Caco-2 (cell line): ENCODE results near the gene GPR107. TPM values are rescaled to one million over a fixed set of nuclear protein-coding genes. Genes with fewer than 3 reads are reported as not detected.
A peak's percentile ranks its signal among the peaks of the same experiment; 100 is the strongest.
"Not testable (repeated sequence)": the region's sequence is repeated elsewhere in the genome, so short reads cannot be mapped to it uniquely, and the experiment has no call there.

ENCODE experiments used
- Bru-seq: library from RNA; stranded (reverse); fragments of 400-500 nt; gene quantifications from one replicate; lab custom pipeline; 2021; lab: Mats Ljungman, UMichigan
- BruChase-seq, 2 experiments: library from RNA; stranded (reverse); fragments of 400-500 nt; gene quantifications; one replicate each; lab custom pipeline; 2021; lab: Mats Ljungman, UMichigan
- BruUV-seq: library from RNA; stranded (reverse); fragments of 400-500 nt; replicated peaks from 2 replicates; lab custom pipeline; 2021; lab: Mats Ljungman, UMichigan
- CTCF ChIA-PET: fragments of 300-600 bp; sonication (Branson Sonifier 250); formaldehyde crosslinking; loops from one replicate; lab custom pipeline; 2022; ENCODE audit warnings: antibody characterized with exemption; lab: Charles Lee
- POLR2A ChIA-PET: fragments of 300-600 bp; sonication (Branson Sonifier 250); formaldehyde crosslinking; loops from one replicate; lab custom pipeline; 2022; ENCODE audit warnings: antibody characterized with exemption; lab: Charles Lee
- DNase-seq, 2 experiments: peaks; one replicate each; pipeline versions ENCODE4 v3.0.0 to v3.0.0-alpha.2; 2020 to 2022
- H3K27me3 ChIP-seq: replicated peaks from 2 replicates; pipeline ENCODE4 v1.6.0; 2011; ENCODE audit warnings: low read length; ENCODE audit not compliant: control insufficient read depth, insufficient read depth
- H3K36me3 ChIP-seq: 2 replicates; pipeline ENCODE4 v1.5.1; 2011; ENCODE audit warnings: low read length; ENCODE audit not compliant: control insufficient read depth, insufficient read depth
- H3K4me1 ChIP-seq: fragments of 250-450 bp; sonication (Bioruptor Pico); 2 replicates; pipeline ENCODE4 v1.5.1; 2020; ENCODE audit warnings: mild to moderate bottlenecking
- H3K4me3 ChIP-seq: 2 replicates; pipeline ENCODE4 v1.5.1; 2011; ENCODE audit warnings: low read depth, mild to moderate bottlenecking, control low read depth, low read length
- H3K9me3 ChIP-seq: fragments of 250-450 bp; sonication (Bioruptor Pico); 2 replicates; pipeline ENCODE4 v1.5.1; 2020; ENCODE audit warnings: mild to moderate bottlenecking, moderate library complexity
- H3K27ac Mint-ChIP-seq: one replicate; pipeline ENCODE4 v1.8.0; 2022; ENCODE audit warnings: mixed read lengths; ENCODE audit not compliant: unreplicated experiment
- H3K27me3 Mint-ChIP-seq: one replicate; pipeline ENCODE4 v1.8.0; 2022; ENCODE audit warnings: mixed read lengths; ENCODE audit not compliant: insufficient read depth, unreplicated experiment
- H3K36me3 Mint-ChIP-seq: one replicate; pipeline ENCODE4 v1.8.0; 2022; ENCODE audit warnings: mild to moderate bottlenecking, mixed read lengths; ENCODE audit not compliant: insufficient read depth, unreplicated experiment
- H3K4me1 Mint-ChIP-seq: one replicate; pipeline ENCODE4 v1.8.0; 2022; ENCODE audit warnings: low read depth, mixed read lengths; ENCODE audit not compliant: unreplicated experiment
- H3K4me3 Mint-ChIP-seq: one replicate; pipeline ENCODE4 v1.8.0; 2022; ENCODE audit warnings: mild to moderate bottlenecking, moderate library complexity, mixed read lengths; ENCODE audit not compliant: unreplicated experiment
- H3K9me3 Mint-ChIP-seq: one replicate; pipeline ENCODE4 v1.8.0; 2022; ENCODE audit warnings: mixed read lengths; ENCODE audit not compliant: unreplicated experiment
- CTCF ChIP-seq, 2 experiments: fragments of 200-600 bp in 1 of 2; IDR thresholded peaks; 1 replicate in 1 of 2; 2 replicates in 1 of 2; pipeline versions ENCODE4 v1.5.1 to v1.8.0; 2011 to 2022; ENCODE audit warnings: antibody characterized with exemption in 1 of 2, control low read depth in 1 of 2, inconsistent platforms in 1 of 2, low read depth in 1 of 2, low read length in 1 of 2, mild to moderate bottlenecking in 1 of 2, moderate library complexity in 1 of 2; ENCODE audit not compliant: insufficient read depth in 1 of 2, severe bottlenecking in 1 of 2, unreplicated experiment in 1 of 2
- intact Hi-C: fragments of 100-400 bp; cut with micrococcal nuclease; formaldehyde crosslinking; loops from one replicate; pipeline ENCODE4 v1.10.0; 2022; ENCODE audit not compliant: unreplicated experiment
- long read RNA-seq: library from polyadenylated mRNA; stranded (forward); transcript quantifications from one replicate; pipeline ENCODE4 v2.0.0, GENCODE V29; 2022
- total RNA-seq: library from RNA; stranded (reverse); gene quantifications from 2 replicates; pipeline ENCODE4 v1.2.3, GENCODE V29; 2022

The GPR107 gene
- total RNA-seq = 49.8 and 53.1 TPM in 2 replicates
- percentile 73 among the genes with signal in this experiment for Bru-seq, nascent RNA
- percentile 79 among the genes with signal in this experiment for BruChase-seq, experiment 1, labeled RNA remaining after a 2-hour chase
- BruChase-seq, experiment 2, labeled RNA remaining after a 6-hour chase = percentile 89 among the genes with signal in this experiment
- long read RNA-seq, full-length matches to known transcripts = 7 of 31 reads
- long read RNA-seq, partial matches to known transcripts = 3 of 31 reads
- long read RNA-seq, other reads (novel, unspliced or antisense) = 21 of 31 reads

- H3K4me1 Mint-ChIP-seq = no peaks in the 10 kb centered on the region
- no peaks in the 10 kb centered on the region for H3K27me3 Mint-ChIP-seq
- peak within 1 kb of the TSS; percentile 96 for H3K27ac Mint-ChIP-seq
- no peaks in the 10 kb centered on the region for H3K27me3 ChIP-seq
- TF ChIP-seq CTCF (IDR thresholded peaks at IDR 0.05; ENCODE audit: insufficient read depth in 1 of 2, low read depth in 1 of 2, low read length in 1 of 2, severe bottlenecking in 1 of 2, unreplicated experiment in 1 of 2) = no peak
- intact Hi-C loops = loop anchor here (1.0 kb wide), 2 partner anchors 10 to 168 kb away; partner anchors contain the start of gene FNBP1
- CTCF ChIA-PET = no interaction called here
- BruUV-seq = no TSS peak
- H3K9me3 ChIP-seq = no peaks in the 10 kb centered on the region
- H3K4me3 Mint-ChIP-seq = peak within 1 kb of the TSS; percentile 99
- peaks cover 16% of the 10 kb centered on the region for H3K36me3 Mint-ChIP-seq
- peak within 1 kb of the TSS; percentile 75 for H3K4me3 ChIP-seq
- POLR2A ChIA-PET = interaction anchor here (0.5 to 1.5 kb wide), 5 partner anchors 9 to 1502 kb away, joined by 3 to 9 read pairs (median 4); partner anchors contain the start of genes FNBP1, SPOUT1 and SPTAN1
- H3K36me3 ChIP-seq = no peaks in the 10 kb centered on the region
- H3K4me1 ChIP-seq = 0 out of 2 replicates have a peak, but pooled peaks cover 3% of the 10 kb centered on the region
- no peaks in the 10 kb centered on the region for H3K9me3 Mint-ChIP-seq
- peak; percentile 76 to 84 for DNase-seq
These were observed at the start of gene GPR107 for GRCh38 chr9:130053504-130054324. Gene GPR107, plus strand, starts transcription at chr9:130053906. Its CDS starts 27 bp downstream, at chr9:130053933.

GRCh38 chr9:130003943-130004552, 49.7 kb upstream of the GPR107 start:
- POLR2A ChIA-PET = no interaction called here
- CTCF ChIA-PET = no interaction called here

GRCh38 chr9:130006952-130007351, 46.8 kb upstream of the GPR107 start:
- H3K36me3 ChIP-seq, H3K9me3 ChIP-seq, H3K27me3 ChIP-seq, H3K4me3 Mint-ChIP-seq, H3K4me1 Mint-ChIP-seq, CTCF ChIA-PET, H3K4me1 ChIP-seq, H3K27me3 Mint-ChIP-seq, intact Hi-C loops, DNase-seq, H3K27ac Mint-ChIP-seq, BruUV-seq, H3K36me3 Mint-ChIP-seq, H3K4me3 ChIP-seq, H3K9me3 Mint-ChIP-seq: not testable (repeated sequence)
- POLR2A ChIA-PET = interaction anchor here (0.6 kb wide), 1 partner anchor 36 kb away, joined by 6 read pairs; no protein-coding TSS in a partner anchor

More at GRCh38 chr9:130003943-130004552, 49.7 kb upstream of the GPR107 start:
- no TSS peak for BruUV-seq
- no peak for DNase-seq
- Mint-ChIP-seq H3K27ac (no peak overlapping the region), H3K4me3 (no peak overlapping the region), H3K36me3 (no peaks in the 10 kb centered on the region), H3K27me3 (no peaks in the 10 kb centered on the region), H3K4me1 (no peaks in the 10 kb centered on the region), H3K9me3 (no peaks in the 10 kb centered on the region)
- TF ChIP-seq CTCF (IDR thresholded peaks at IDR 0.05; ENCODE audit: insufficient read depth in 1 of 2, low read depth in 1 of 2, low read length in 1 of 2, severe bottlenecking in 1 of 2, unreplicated experiment in 1 of 2) = no peak
- no peaks in the 10 kb centered on the region for H3K9me3 ChIP-seq
- intact Hi-C loops = no loop called here
- no peaks in the 10 kb centered on the region for H3K27me3 ChIP-seq
- no peaks in the 10 kb centered on the region for H3K36me3 ChIP-seq
- H3K4me3 ChIP-seq = no peak overlapping the region
- peaks cover 8% of the 10 kb centered on the region; the same call in 1 of the 2 replicates for H3K4me1 ChIP-seq
